ENCODE data around the gene RPL10.

RPL10 gene

GRCh38 chrX:154352012-154352401, 46.2 kb upstream of the RPL10 start:
- no peak for TF ChIP-seq CTCF (IDR thresholded peaks at IDR 0.05; ENCODE audit: extremely low read depth, missing control alignments)
- DNase-seq (ENCODE audit: low spot score), result no peak

- TF ChIP-seq CTCF (IDR thresholded peaks at IDR 0.05; ENCODE audit: extremely low read depth, missing control alignments), result no peak
- no peak for DNase-seq (ENCODE audit: low spot score)
Measured at GRCh38 chrX:154352466-154352865, 45.7 kb upstream of the RPL10 start.

GRCh38 chrX:154353172-154353843, 44.9 kb upstream of the RPL10 start:
- no peak for DNase-seq (ENCODE audit: low spot score)
- TF ChIP-seq CTCF (IDR thresholded peaks at IDR 0.05; ENCODE audit: extremely low read depth, missing control alignments), result no peak

GRCh38 chrX:154354013-154354412, 44.2 kb upstream of the RPL10 start:
- no peak for DNase-seq (ENCODE audit: low spot score)
- TF ChIP-seq CTCF (IDR thresholded peaks at IDR 0.05; ENCODE audit: extremely low read depth, missing control alignments), result no peak

- no peak for TF ChIP-seq CTCF (IDR thresholded peaks at IDR 0.05; ENCODE audit: extremely low read depth, missing control alignments)
- DNase-seq (ENCODE audit: low spot score), result no peak
Measured at GRCh38 chrX:154354516-154354915, 43.7 kb upstream of the RPL10 start.

- TF ChIP-seq CTCF (IDR thresholded peaks at IDR 0.05; ENCODE audit: extremely low read depth, missing control alignments), result no peak
- DNase-seq (ENCODE audit: low spot score), result no peak
Measured at GRCh38 chrX:154355094-154355775, 42.9 kb upstream of the RPL10 start.

GRCh38 chrX:154355776-154356140, 42.4 kb upstream of the RPL10 start:
- no peak for TF ChIP-seq CTCF (IDR thresholded peaks at IDR 0.05; ENCODE audit: extremely low read depth, missing control alignments)

More at GRCh38 chrX:154355776-154356140, 42.4 kb upstream of the RPL10 start:
- no peak for DNase-seq (ENCODE audit: low spot score)
